HCT116 (cell line): Measurements from ENCODE around the gene NABP2.

ENCODE experiments used
- EZH2 ChIP-seq: fragments of 200-600 bp; sonication (generic); IDR thresholded peaks from 2 replicates; pipeline ENCODE4 v1.6.1; 2017; ENCODE audit warnings: antibody characterized with exemption, mixed run types
- POLR2AphosphoS5 ChIP-seq: IDR thresholded peaks from 2 replicates; pipeline ENCODE4 v1.6.1; 2011; ENCODE audit warnings: mild to moderate bottlenecking, low read depth, low read length, moderate library complexity
- RAD21 ChIP-seq: IDR thresholded peaks from 2 replicates; pipeline ENCODE4 v1.6.1; 2012; ENCODE audit warnings: low read depth, mild to moderate bottlenecking
- SIN3A ChIP-seq: IDR thresholded peaks from 2 replicates; pipeline ENCODE4 v1.6.1; 2012; ENCODE audit warnings: low read depth
- SRF ChIP-seq: IDR thresholded peaks from 2 replicates; pipeline ENCODE4 v1.6.1; 2012; ENCODE audit warnings: low read depth
- ZBTB33 ChIP-seq: IDR thresholded peaks from 2 replicates; pipeline ENCODE4 v1.6.1; 2011; ENCODE audit warnings: mild to moderate bottlenecking, low read length, moderate library complexity; ENCODE audit not compliant: insufficient replicate concordance; ENCODE audit errors: extremely low read depth
- TF ChIP-seq, protein P1 (sequence below), 3 experiments: fragments of 200-600 bp in 1 of 3; sonication (generic) in 1 of 3; IDR thresholded peaks in 2 of 3; conservative IDR thresholded peaks in 1 of 3; 2 replicates each; pipeline ENCODE4 v1.5.1; 2012 to 2017; ENCODE audit warnings: low read depth in 2 of 3, low read length in 2 of 3, antibody characterized with exemption in 1 of 3, borderline replicate concordance in 1 of 3, control low read depth in 1 of 3, mild to moderate bottlenecking in 1 of 3, mixed read lengths in 1 of 3, mixed run types in 1 of 3, moderate library complexity in 1 of 3; ENCODE audit not compliant: insufficient read depth in 1 of 3

DNA sequence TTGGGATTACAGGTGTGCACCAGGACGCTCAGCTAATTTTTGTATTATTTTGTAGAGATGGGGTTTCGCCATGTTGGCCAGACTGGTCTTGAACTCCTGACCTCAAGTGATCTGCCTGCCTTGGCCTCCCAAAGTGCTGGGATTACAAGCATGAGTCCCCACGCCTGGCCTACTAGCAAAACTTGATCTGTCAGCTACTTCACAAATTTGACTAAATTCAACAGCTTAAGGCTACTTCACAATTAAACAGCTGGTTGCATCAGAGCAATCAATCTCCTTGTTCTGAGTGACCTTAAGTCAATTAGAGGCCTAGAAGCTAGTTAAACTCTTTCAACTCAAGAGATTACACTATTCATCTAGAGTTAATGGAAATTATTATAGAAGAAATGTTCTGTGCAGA is 54.8 kb downstream of the NABP2 start:
- TF ChIP-seq, protein P1, sequence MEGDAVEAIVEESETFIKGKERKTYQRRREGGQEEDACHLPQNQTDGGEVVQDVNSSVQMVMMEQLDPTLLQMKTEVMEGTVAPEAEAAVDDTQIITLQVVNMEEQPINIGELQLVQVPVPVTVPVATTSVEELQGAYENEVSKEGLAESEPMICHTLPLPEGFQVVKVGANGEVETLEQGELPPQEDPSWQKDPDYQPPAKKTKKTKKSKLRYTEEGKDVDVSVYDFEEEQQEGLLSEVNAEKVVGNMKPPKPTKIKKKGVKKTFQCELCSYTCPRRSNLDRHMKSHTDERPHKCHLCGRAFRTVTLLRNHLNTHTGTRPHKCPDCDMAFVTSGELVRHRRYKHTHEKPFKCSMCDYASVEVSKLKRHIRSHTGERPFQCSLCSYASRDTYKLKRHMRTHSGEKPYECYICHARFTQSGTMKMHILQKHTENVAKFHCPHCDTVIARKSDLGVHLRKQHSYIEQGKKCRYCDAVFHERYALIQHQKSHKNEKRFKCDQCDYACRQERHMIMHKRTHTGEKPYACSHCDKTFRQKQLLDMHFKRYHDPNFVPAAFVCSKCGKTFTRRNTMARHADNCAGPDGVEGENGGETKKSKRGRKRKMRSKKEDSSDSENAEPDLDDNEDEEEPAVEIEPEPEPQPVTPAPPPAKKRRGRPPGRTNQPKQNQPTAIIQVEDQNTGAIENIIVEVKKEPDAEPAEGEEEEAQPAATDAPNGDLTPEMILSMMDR (IDR thresholded peaks at IDR 0.05 in 2 of 3, conservative IDR thresholded peaks at IDR 0.05 in 1 of 3; ENCODE audit: borderline replicate concordance in 1 of 3, insufficient read depth in 1 of 3, low read depth in 2 of 3, low read length in 2 of 3) = no peak
- TF ChIP-seq EZH2 (no peak), POLR2AphosphoS5 (no peak), RAD21 (no peak), SIN3A (no peak), SRF (no peak), ZBTB33 (no peak)
